Skeletal muscle cell (primary cell): ENCODE results near the gene RIOK2.

Experiments
- DNase-seq: peaks from one replicate; pipeline ENCODE4 v3.0.0-alpha.2; 2010; ENCODE audit warnings: low read depth
- H3K4me3 ChIP-seq: 2 replicates; pipeline ENCODE4 v1.5.1; 2011; ENCODE audit warnings: low read depth, mild to moderate bottlenecking, control low read depth, low read length, moderate library complexity

RIOK2 gene

DNA sequence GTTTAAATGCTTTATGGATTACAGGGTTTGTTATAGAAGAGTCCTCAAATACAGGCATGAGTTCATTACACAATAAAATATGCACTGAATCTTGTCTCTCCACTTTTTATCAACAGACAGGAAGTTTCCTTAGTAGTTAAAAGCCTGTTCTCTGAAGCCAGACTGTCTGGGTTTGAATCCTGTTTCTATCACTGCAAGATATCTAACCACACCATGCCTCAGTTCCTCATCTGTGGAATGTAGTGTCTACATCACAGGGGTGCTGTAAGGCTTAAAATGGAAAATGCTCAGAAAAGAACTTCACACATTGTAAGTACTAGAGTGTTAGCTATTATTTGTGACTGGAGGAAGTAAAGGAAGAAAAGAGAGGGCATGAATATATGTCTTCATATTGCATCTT is 49.9 kb downstream of the RIOK2 start:
- DNase-seq, result no peak
- no peak overlapping the region for H3K4me3 ChIP-seq

GRCh38 chr5:97131921-97132320 is 51.1 kb downstream of the RIOK2 start:
- no peak for DNase-seq
- no peak overlapping the region for H3K4me3 ChIP-seq

- H3K4me3 ChIP-seq, result no peak overlapping the region
- peak; percentile 23 for DNase-seq
Observed at GRCh38 chr5:97131139-97131710, 51.8 kb downstream of the RIOK2 start.

GRCh38 chr5:97127727-97128126 is 55.3 kb downstream of the RIOK2 start:
- H3K4me3 ChIP-seq, result no peak overlapping the region
- no peak for DNase-seq

DNA sequence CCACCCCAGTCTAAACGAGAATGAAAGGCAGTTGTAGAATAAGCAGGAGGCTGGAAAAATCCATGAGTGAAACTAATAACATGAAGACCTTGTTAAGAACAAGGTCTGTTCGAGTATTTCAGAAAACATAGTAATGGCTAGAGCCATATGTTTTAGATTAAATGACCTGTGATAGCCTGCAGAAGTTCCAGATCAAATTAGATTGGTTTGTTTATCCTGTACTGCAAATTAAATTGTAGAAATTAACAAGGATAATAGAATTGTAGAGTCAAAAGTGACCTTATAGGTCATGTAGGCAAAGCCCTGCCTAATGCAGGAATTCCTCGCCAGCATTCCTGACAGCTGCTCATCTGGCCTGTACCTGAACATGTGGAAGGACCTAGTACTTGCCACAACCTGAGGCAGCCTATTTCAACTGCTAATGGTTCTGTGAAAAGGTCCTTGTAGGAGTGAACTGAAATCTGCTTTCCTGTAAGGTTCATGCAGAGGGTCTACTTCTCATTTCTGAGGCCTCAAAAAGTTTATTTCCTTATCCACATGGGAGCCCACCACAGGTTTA is 57.8 kb downstream of the RIOK2 start:
- no peak overlapping the region for H3K4me3 ChIP-seq
- no peak for DNase-seq

- no peak for DNase-seq
- no peak overlapping the region for H3K4me3 ChIP-seq
Observed at GRCh38 chr5:97124335-97124734, 58.7 kb downstream of the RIOK2 start.

DNA sequence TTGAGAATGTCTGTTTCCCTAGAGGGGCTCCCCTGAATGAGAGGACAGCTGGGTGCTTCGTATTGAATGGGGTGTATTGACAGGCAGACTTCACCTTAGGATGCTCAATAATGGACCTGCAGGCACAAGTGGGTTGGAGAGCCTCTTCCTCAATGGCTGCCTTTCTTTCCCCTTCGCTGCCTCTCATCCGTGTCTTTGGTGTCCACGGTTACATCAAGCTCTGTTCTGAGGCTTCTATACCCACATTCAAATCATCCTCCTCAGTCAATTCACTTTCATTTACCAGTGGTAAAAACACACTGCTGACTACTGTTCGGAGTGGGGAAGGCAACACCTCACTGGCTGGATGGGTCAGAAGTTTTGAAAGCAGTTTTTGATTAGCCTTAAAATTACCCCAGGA is 61.2 kb downstream of the RIOK2 start:
- DNase-seq, result no peak
- no peak overlapping the region for H3K4me3 ChIP-seq

DNA sequence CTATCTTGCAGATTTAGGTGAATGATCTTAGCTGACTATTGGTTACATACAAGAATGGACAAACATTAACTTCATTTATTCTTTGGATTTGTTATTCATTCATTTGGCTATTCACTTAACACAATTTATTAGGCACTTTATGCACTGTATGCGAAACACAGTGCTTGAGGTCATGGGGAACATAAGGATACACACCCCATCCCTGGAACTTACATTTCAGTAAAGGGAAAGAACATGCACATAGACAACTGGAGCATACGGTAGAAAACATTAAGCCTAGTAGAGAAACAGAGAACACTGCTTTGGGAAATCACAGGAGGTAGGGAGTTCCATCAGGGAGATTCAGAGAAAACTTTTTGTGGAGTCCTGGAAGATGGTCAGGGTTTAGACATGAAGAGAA is 62.9 kb downstream of the RIOK2 start:
- no peak overlapping the region for H3K4me3 ChIP-seq
- no peak for DNase-seq

DNA sequence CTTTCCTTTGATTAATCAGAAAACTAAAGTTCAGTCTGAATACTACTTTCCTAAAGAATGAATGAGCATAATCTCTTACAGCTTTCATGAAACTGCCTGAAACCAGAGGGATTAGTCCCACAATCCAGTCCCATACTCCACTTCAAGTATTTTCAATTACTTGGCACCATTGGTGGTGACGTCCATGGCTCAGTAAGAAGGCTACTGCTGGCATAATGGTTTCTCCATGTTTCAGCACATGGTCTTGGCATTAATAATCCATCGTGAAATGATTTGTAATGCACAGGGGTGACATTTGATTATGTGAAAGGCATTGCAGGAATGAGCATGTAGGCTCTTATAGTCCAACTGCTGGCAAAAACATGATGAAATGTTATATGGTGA is 64.0 kb downstream of the RIOK2 start:
- no peak for DNase-seq
- H3K4me3 ChIP-seq, result no peak overlapping the region

- DNase-seq, result no peak
- H3K4me3 ChIP-seq, result no peak overlapping the region
Observed at GRCh38 chr5:97118261-97119006, 64.6 kb downstream of the RIOK2 start.

GRCh38 chr5:97115932-97116331 is 67.1 kb downstream of the RIOK2 start:
- no peak for DNase-seq
- no peak overlapping the region for H3K4me3 ChIP-seq

DNA sequence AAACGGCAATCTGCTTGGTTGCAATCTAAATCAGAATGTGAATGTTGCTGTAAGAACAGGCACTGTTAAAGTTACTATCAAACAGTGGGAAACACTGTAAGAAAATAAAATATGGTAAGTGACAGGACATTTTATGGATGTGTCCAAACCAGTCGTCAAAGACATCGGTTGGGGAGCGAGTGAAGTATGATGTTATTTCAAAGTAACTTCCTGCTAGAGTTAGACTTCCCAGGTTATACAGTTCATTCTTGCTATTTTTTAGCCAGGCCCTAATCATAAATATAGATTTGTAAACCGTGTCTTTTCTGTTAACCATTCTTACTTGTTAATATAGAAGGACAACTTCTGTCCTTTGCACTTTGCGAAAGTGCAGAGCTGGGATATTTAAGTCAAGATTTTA is 70.8 kb downstream of the RIOK2 start:
- H3K4me3 ChIP-seq, result no peak overlapping the region
- no peak for DNase-seq

DNA sequence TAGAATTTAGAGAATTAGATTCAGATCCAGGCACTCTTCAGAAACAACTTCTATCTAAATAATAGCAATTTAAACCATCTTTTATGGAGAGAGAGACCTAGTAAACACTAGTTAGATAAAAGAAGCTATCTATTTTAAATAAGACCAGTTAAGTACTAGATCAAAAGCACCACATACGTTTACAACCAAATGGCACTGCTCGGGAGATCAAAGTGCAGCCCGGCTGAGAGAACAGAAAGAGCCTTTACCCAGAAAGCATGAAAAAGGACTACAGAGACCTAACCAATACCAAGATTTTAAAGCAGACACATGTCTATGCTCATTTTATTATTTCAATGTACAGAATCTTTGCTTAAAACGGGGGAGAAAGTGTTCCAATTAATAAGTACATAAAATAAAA is 71.4 kb downstream of the RIOK2 start:
- DNase-seq, result no peak
- no peak overlapping the region for H3K4me3 ChIP-seq

DNA sequence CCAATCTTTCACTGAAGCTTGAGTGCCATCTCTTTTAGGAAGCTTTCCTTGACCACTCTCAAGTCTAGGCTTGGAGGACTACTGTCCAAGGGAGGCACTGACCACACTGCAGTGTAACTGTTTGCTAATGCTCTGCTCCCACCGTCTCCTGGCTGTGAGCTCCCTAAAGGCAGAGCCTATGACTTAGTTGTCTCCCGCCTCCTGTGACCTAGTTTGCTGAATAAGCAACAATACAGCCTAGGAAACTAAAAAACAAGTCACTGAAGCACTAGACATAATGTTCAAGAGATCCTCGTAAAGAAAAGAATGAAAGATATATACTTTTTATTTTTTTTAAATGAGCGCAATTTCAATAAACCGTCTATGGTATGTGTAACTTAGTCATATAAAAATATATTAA is 72.0 kb downstream of the RIOK2 start:
- no peak overlapping the region for H3K4me3 ChIP-seq
- no peak for DNase-seq
